Type B pancreatic cell (in vitro differentiated cells): Measurements from ENCODE around the gene NRP2. TPM values are rescaled to one million over a fixed set of nuclear protein-coding genes. Genes with fewer than 3 reads are reported as not detected.

Source experiments
- DNase-seq: peaks from one replicate; pipeline ENCODE4 v3.0.0; 2021; ENCODE audit warnings: mixed read lengths; ENCODE audit not compliant: unreplicated experiment; ENCODE audit errors: extremely low spot score
- H3K27ac Mint-ChIP-seq: 2 replicates; pipeline ENCODE4 v1.8.0; 2021; ENCODE audit warnings: mild to moderate bottlenecking, mixed read lengths
- H3K27me3 Mint-ChIP-seq: 2 replicates; pipeline ENCODE4 v1.8.0; 2021; ENCODE audit warnings: mixed read lengths
- H3K36me3 Mint-ChIP-seq: 2 replicates; pipeline ENCODE4 v1.8.0; 2021; ENCODE audit warnings: mixed read lengths
- H3K4me1 Mint-ChIP-seq: one replicate; pipeline ENCODE4 v1.8.0; 2021; ENCODE audit warnings: mixed read lengths; ENCODE audit not compliant: unreplicated experiment
- H3K4me3 Mint-ChIP-seq: 2 replicates; pipeline ENCODE4 v1.8.0; 2021; ENCODE audit warnings: mild to moderate bottlenecking, mixed read lengths
- H3K9me3 Mint-ChIP-seq: 2 replicates; pipeline ENCODE4 v1.8.0; 2021; ENCODE audit warnings: mixed read lengths
- CTCF ChIP-seq: fragments of 200-600 bp; sonication (generic); conservative IDR thresholded peaks from 2 replicates; pipeline ENCODE4 v1.5.0; 2021; ENCODE audit warnings: antibody characterized with exemption, mild to moderate bottlenecking
- total RNA-seq: library from RNA; stranded (reverse); gene quantifications from 2 replicates; pipeline ENCODE4 v1.2.1, GENCODE V29; 2021; ENCODE audit warnings: low replicate concordance

Gene NRP2
- total RNA-seq, 1 donor from 2014 or later, result 109 TPM

- H3K36me3 Mint-ChIP-seq, result no peaks in the 10 kb centered on the region
- H3K4me1 Mint-ChIP-seq, result peaks cover 26% of the 10 kb centered on the region
- H3K4me3 Mint-ChIP-seq, result no peak overlapping the region
- no peak overlapping the region for H3K27ac Mint-ChIP-seq
- DNase-seq, result no peak
- peaks cover 9% of the 10 kb centered on the region for H3K9me3 Mint-ChIP-seq
- no peak for TF ChIP-seq CTCF
- H3K27me3 Mint-ChIP-seq, result no peaks in the 10 kb centered on the region
These were observed 153.6 kb downstream of the NRP2 start for GRCh38 chr2:205835923-205836322.

GRCh38 chr2:205836477-205837221 lies 154.3 kb downstream of the NRP2 start:
- no peak for TF ChIP-seq CTCF
- no peaks in the 10 kb centered on the region for H3K27me3 Mint-ChIP-seq

GRCh38 chr2:205837663-205838062 lies 155.4 kb downstream of the NRP2 start:
- peak overlapping the region; percentile 79 for H3K27ac Mint-ChIP-seq
- H3K4me1 Mint-ChIP-seq, result peaks cover 26% of the 10 kb centered on the region
- no peaks in the 10 kb centered on the region for H3K36me3 Mint-ChIP-seq
- H3K9me3 Mint-ChIP-seq, result peaks cover 13% of the 10 kb centered on the region
- TF ChIP-seq CTCF, result no peak
- DNase-seq, result no peak
- H3K27me3 Mint-ChIP-seq, result no peaks in the 10 kb centered on the region
- peak overlapping the region; percentile 10 for H3K4me3 Mint-ChIP-seq

More at GRCh38 chr2:205836477-205837221, 154.3 kb downstream of the NRP2 start:
- DNase-seq, result no peak
- Mint-ChIP-seq H3K27ac (no peak overlapping the region), H3K36me3 (no peaks in the 10 kb centered on the region), H3K9me3 (peaks cover 9% of the 10 kb centered on the region), H3K4me3 (no peak overlapping the region), H3K4me1 (peaks cover 26% of the 10 kb centered on the region)

- H3K4me3 Mint-ChIP-seq, result no peak overlapping the region
- TF ChIP-seq CTCF, result no peak
- no peaks in the 10 kb centered on the region for H3K27me3 Mint-ChIP-seq
- H3K4me1 Mint-ChIP-seq, result peaks cover 8% of the 10 kb centered on the region
- DNase-seq, result no peak
- no peak overlapping the region for H3K27ac Mint-ChIP-seq
- H3K36me3 Mint-ChIP-seq, result no peaks in the 10 kb centered on the region
- peaks cover 4% of the 10 kb centered on the region for H3K9me3 Mint-ChIP-seq
These were observed 163.1 kb downstream of the NRP2 start for GRCh38 chr2:205845446-205845845.
